Tibial nerve (tissue), 4 donors: ENCODE data around the gene TRMT112. TPM values are rescaled to one million over a fixed set of nuclear protein-coding genes. Genes with fewer than 3 reads are reported as not detected.

Experiments
- DNase-seq, 2 donors: peaks; one replicate each; pipeline ENCODE4 v3.0.0-alpha.2; 2019; ENCODE audit warnings: low spot score in 2 of 2
- H3K27ac ChIP-seq, 4 donors: fragments of 200-600 bp; sonication (generic) in 3 of 4; one replicate each; pipeline ENCODE4 v1.5.1; 2017 to 2019; ENCODE audit warnings: mild to moderate bottlenecking in 1 of 4
- H3K27me3 ChIP-seq, 2 donors: fragments of 200-600 bp; sonication (generic) in 1 of 2; one replicate each; pipeline versions ENCODE4 v1.5.1 to v1.6.0; 2017 to 2019
- H3K36me3 ChIP-seq, 3 donors: fragments of 200-600 bp; sonication (generic); one replicate each; pipeline ENCODE4 v1.5.1; 2018 to 2019
- H3K4me1 ChIP-seq, 4 donors: fragments of 200-600 bp; sonication (generic) in 3 of 4; one replicate each; pipeline ENCODE4 v1.5.1; 2017 to 2019
- H3K4me3 ChIP-seq, 4 donors: fragments of 200-600 bp; sonication (generic) in 3 of 4; one replicate each; pipeline ENCODE4 v1.5.1; 2017 to 2019; ENCODE audit warnings: mild to moderate bottlenecking in 1 of 4, moderate library complexity in 1 of 4
- H3K9me3 ChIP-seq, 4 donors: fragments of 200-600 bp; sonication (generic) in 3 of 4; one replicate each; pipeline ENCODE4 v1.5.1; 2017 to 2019
- EP300 ChIP-seq, 2 donors: sonication (generic); formaldehyde crosslinking; IDR thresholded peaks; one replicate each; pipeline ENCODE4 v1.6.1; 2017; ENCODE audit warnings: antibody characterized with exemption in 2 of 2, mild to moderate bottlenecking in 1 of 2
- POLR2A ChIP-seq, 2 donors: fragments of 450-650 bp; IDR thresholded peaks; one replicate each; pipeline ENCODE4 v1.6.1; 2017; ENCODE audit warnings: antibody characterized with exemption in 2 of 2, mild to moderate bottlenecking in 2 of 2, moderate library complexity in 2 of 2
- WGBS, 2 donors: methylation state at CpG; one replicate each; pipeline ENCODE4 v1.1.5; 2018; 5-methylcytosine and 5-hydroxymethylcytosine counted together
- total RNA-seq, 4 donors: library from RNA; depleted of rRNA; stranded (reverse); fragments of >200 nt; gene quantifications; one replicate each; pipeline ENCODE4 v1.1.0, GENCODE V29; 2016
- TF ChIP-seq, protein P1 (sequence below), 5 experiments: fragments of 200-600 bp in 3 of 5; fragments of 450-650 bp in 2 of 5; sonication (generic) in 3 of 5; IDR thresholded peaks; one replicate each; pipeline ENCODE4 v1.5.1; 2016 to 2019; ENCODE audit warnings: antibody characterized with exemption in 5 of 5, mild to moderate bottlenecking in 3 of 5, moderate library complexity in 2 of 5

Gene TRMT112
- total RNA-seq, 4 donors from 2014 or later = 290 to 381 (median 327) TPM

DNA sequence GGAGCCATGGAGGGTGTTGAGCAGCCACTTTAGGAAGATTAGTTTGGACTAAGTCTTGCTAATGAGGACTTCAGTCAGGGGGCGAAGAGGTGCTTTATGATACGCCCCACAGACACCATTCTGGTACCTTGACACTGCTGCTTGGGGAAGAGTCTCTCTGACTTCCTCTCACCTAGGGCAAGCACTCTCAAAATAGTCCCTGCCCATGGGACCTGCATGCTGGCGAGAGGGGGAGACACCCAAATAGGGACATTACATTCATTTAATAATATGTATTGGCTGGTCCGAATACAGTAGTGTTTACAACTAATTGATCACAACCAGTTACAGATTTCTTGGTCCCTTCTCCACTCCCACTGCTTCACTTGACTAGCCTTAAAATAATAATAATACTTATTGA is 21.6 kb downstream of the TRMT112 start:
- TF ChIP-seq POLR2A (IDR thresholded peaks at IDR 0.05) = no peak
- no peak for TF ChIP-seq EP300 (IDR thresholded peaks at IDR 0.05)
- TF ChIP-seq, protein P1, sequence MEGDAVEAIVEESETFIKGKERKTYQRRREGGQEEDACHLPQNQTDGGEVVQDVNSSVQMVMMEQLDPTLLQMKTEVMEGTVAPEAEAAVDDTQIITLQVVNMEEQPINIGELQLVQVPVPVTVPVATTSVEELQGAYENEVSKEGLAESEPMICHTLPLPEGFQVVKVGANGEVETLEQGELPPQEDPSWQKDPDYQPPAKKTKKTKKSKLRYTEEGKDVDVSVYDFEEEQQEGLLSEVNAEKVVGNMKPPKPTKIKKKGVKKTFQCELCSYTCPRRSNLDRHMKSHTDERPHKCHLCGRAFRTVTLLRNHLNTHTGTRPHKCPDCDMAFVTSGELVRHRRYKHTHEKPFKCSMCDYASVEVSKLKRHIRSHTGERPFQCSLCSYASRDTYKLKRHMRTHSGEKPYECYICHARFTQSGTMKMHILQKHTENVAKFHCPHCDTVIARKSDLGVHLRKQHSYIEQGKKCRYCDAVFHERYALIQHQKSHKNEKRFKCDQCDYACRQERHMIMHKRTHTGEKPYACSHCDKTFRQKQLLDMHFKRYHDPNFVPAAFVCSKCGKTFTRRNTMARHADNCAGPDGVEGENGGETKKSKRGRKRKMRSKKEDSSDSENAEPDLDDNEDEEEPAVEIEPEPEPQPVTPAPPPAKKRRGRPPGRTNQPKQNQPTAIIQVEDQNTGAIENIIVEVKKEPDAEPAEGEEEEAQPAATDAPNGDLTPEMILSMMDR (IDR thresholded peaks at IDR 0.05) = no peak
- Histone ChIP-seq H3K36me3 (no peaks in the 10 kb centered on the region), H3K9me3 (no peaks in the 10 kb centered on the region), H3K27ac (no peak overlapping the region), H3K4me1 (peaks cover 0 to 46% (median 28%) of the 10 kb centered on the region in 4 donors), H3K4me3 (no peak overlapping the region), H3K27me3 (peaks cover 2 to 94% of the 10 kb centered on the region in 2 donors)
- DNase-seq = no peak
- 88 to 89% methylated on average over 4 of the region's 4 CpGs for WGBS, 2 donors

DNA sequence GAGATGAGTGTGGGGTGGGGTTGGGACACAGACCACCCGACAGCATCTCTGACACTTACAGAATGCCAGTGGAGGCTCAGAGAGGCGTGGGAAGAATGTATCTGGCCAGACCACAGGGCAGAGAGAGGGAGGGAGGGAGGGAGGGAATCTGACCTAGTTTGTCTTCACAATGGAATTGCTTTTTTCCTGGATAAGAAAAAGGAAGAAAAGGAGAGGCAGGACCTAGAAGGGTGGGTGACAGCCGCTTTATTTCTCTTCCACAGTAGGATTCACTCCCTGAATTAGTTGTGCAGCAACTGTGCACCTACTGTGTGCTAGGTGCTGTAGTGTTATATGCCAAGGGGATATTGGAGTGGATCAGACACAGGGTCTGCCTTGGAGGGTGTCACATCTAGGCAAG is 22.6 kb downstream of the TRMT112 start:
- Histone ChIP-seq H3K9me3 (no peaks in the 10 kb centered on the region), H3K4me1 (peaks cover 0 to 36% (median 18%) of the 10 kb centered on the region in 4 donors), H3K27me3 (peaks cover 2 to 93% of the 10 kb centered on the region in 2 donors), H3K27ac (no peak overlapping the region), H3K4me3 (no peak overlapping the region), H3K36me3 (peaks cover 0 to 2% (median 0%) of the 10 kb centered on the region in 3 donors)
- 29 to 30% methylated on average over 3 of the region's 3 CpGs for WGBS, 2 donors
- TF ChIP-seq, protein P1 (IDR thresholded peaks at IDR 0.05) = no peak
- no peak for TF ChIP-seq EP300 (IDR thresholded peaks at IDR 0.05)
- no peak for TF ChIP-seq POLR2A (IDR thresholded peaks at IDR 0.05)
- DNase-seq = no peak

- Histone ChIP-seq H3K27ac (no peak overlapping the region), H3K27me3 (peaks cover 0 to 76% of the 10 kb centered on the region in 2 donors), H3K4me1 (peaks cover 0 to 26% (median 9%) of the 10 kb centered on the region in 4 donors), H3K9me3 (no peaks in the 10 kb centered on the region), H3K4me3 (peak overlapping the region in 2 of 4 donors; percentile 23 to 44), H3K36me3 (peaks cover 0 to 18% (median 0%) of the 10 kb centered on the region in 3 donors)
- 23 to 36% methylated on average over 33 to 39 of the region's 42 CpGs for WGBS, 2 donors
- no peak for TF ChIP-seq POLR2A (IDR thresholded peaks at IDR 0.05)
- TF ChIP-seq, protein P1 (IDR thresholded peaks at IDR 0.05) = no peak
- no peak for TF ChIP-seq EP300 (IDR thresholded peaks at IDR 0.05)
- no peak for DNase-seq
These were observed 24.7 kb downstream of the TRMT112 start for GRCh38 chr11:64292460-64293254.

GRCh38 chr11:64291752-64292459 is 25.5 kb downstream of the TRMT112 start:
- TF ChIP-seq, protein P1 (IDR thresholded peaks at IDR 0.05) = no peak
- TF ChIP-seq EP300 (IDR thresholded peaks at IDR 0.05) = no peak
- H3K9me3 ChIP-seq = no peaks in the 10 kb centered on the region
- peaks cover 0 to 18% (median 0%) of the 10 kb centered on the region in 3 donors for H3K36me3 ChIP-seq
- WGBS, 2 donors = 0 to 1% methylated on average over 42 to 52 of the region's 96 CpGs
- H3K4me1 ChIP-seq = peaks cover 0 to 23% (median 9%) of the 10 kb centered on the region in 4 donors
- peak overlapping the region in 2 of 4 donors; percentile 23 to 44 for H3K4me3 ChIP-seq
- DNase-seq = no peak
- peaks cover 0 to 69% of the 10 kb centered on the region in 2 donors for H3K27me3 ChIP-seq
- no peak overlapping the region for H3K27ac ChIP-seq
